GM12864 (cell line): ENCODE data around the gene AHCYL2.

Experiments
- DNase-seq: peaks from one replicate; pipeline ENCODE4 v3.0.0-alpha.2; 2011; ENCODE audit warnings: low read depth
- H3K4me3 ChIP-seq: 2 replicates; pipeline ENCODE4 v1.5.1; 2011; ENCODE audit warnings: mild to moderate bottlenecking, low read depth, low read length, control low read depth
- CTCF ChIP-seq: IDR thresholded peaks from 2 replicates; pipeline ENCODE4 v1.5.1; 2011; ENCODE audit warnings: low read depth, mild to moderate bottlenecking, moderate library complexity, low read length, control low read depth, inconsistent platforms; ENCODE audit errors: missing control alignments

AHCYL2 gene

DNA sequence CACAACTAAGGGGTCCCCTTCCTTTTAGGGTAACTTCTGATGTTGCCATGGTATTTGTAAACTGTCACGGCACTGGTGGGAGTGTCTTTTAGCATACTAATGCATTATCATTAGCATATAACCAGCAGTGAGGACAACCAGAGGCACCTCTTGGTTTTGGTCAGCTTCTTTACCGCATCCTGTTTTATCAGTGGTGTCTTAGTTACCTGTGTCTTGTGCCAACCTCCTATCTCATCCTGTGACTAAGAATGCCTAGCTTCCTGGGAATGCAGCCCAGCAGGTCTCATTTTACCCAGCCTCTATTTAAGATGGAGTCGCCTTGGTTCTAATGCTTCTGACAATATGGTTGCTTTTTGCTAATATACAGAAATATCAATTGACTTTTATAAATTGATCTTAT, 54.9 kb downstream of the AHCYL2 start:
- no peak overlapping the region for H3K4me3 ChIP-seq
- no peak for DNase-seq
- TF ChIP-seq CTCF = no peak

DNA sequence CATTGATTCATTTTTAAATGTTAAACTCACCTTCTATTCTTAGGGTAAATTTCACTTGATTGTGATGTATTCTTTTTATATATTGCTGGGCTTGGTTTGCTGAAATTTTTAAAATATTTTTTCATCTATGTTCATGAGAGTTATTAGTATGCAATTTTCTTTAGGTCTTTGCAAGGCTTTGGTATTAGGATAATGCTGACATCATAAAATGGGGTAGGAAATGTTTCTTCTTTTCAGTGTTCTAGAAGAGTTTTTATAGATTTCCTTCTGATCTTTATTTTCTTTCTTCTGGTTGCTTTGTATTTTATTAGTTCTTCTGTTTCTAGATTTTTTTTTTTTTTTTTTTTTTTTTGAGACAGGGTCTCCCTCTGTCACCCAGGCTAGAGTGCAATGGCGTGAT, 56.3 kb downstream of the AHCYL2 start:
- TF ChIP-seq CTCF = no peak
- no peak overlapping the region for H3K4me3 ChIP-seq
- DNase-seq = no peak

DNA sequence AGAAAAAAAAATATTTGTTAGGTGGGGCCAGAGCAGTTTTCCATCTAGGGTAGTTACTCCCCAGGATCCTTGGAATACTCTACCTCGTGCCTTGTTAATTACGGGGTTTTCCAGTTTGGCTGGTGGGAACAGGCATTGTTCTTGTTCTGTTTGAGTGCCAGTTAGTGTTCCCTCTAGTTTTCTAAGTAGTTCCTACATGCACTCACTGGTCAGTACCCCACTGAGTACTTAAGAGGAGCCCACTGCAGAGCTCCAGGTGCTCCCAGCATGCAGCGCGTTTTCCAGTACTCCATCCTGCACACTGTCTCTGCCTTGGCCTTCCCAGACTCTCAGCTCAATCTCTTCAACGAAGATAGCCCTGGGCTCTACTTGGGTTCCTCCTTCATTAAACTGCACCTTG, 58.0 kb downstream of the AHCYL2 start:
- H3K4me3 ChIP-seq = no peak overlapping the region

GRCh38 chr7:129283936-129284335, 59.1 kb downstream of the AHCYL2 start:
- no peak overlapping the region for H3K4me3 ChIP-seq
- no peak for DNase-seq
- no peak for TF ChIP-seq CTCF

More for the DNA sequence above, 58.0 kb downstream of the AHCYL2 start:
- DNase-seq = no peak
- TF ChIP-seq CTCF = no peak

GRCh38 chr7:129285111-129285510, 60.3 kb downstream of the AHCYL2 start:
- H3K4me3 ChIP-seq = no peak overlapping the region
- no peak for TF ChIP-seq CTCF
- DNase-seq = no peak

DNA sequence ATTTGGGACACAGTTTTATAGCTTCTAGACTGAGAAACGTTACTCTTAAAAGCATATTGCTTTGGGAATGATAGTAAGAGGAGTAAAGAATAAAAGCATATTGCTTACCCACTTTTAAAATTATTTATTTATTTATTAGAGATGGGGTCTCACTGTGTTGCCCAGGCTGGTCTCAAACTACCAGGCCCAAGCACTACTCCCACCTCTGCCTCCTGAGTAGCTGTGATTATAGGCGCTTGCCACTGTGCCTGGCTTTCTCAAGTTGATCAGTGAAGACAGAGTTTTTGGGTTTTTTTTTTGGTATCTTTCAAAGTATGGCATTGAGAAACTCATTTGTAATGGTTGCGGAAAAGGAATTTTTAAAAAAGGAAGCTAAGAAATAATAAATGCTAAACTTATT, 68.0 kb downstream of the AHCYL2 start:
- no peak for TF ChIP-seq CTCF
- H3K4me3 ChIP-seq = no peak overlapping the region
- no peak for DNase-seq

GRCh38 chr7:129295015-129295423, 70.2 kb downstream of the AHCYL2 start:
- TF ChIP-seq CTCF = no peak
- H3K4me3 ChIP-seq = no peak overlapping the region
- no peak for DNase-seq
